GM12873 (cell line): ENCODE data around the gene HOXA2.

Experiments used
- TF ChIP-seq, protein P1 (sequence below): IDR thresholded peaks from 2 replicates; pipeline ENCODE4 v1.5.1; 2012; ENCODE audit warnings: low read depth, mild to moderate bottlenecking, moderate library complexity, low read length, control low read depth; ENCODE audit not compliant: insufficient read depth; ENCODE audit errors: missing control alignments

The HOXA2 gene

DNA sequence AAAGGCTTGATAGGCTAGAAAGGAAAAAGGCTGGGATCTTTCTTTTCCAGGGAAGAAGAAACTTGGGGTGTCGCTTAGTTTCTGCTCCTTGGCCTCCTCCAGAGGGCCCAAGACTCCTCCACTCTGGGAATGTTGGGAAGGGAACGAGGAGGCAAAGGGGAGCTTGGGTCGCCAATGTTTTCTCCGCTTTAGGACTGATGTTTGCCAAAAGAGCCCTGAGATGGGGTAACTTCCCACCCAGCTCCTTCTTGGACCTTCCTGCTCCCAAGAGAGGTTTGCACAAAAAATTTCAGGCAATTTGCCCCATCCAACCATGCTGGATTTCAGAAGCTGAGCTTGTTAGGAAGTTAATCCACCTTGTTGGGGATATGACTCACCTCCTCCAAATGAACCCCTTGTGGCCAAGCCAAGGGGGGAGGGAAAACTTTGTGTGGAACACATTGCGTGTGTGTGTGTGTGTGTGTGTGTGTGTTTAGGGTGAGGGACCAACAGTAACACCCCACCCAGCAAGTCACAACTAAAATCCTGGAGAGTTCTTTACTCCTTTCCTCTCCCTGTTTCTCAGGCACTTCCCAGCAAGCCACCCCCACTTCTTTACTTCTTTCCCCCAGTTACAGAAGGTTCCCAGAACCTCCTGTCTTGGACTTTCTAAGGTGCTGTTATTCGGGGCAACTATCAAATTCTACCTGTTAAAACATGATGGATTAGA lies 8.7 kb upstream of the HOXA2 start:
- TF ChIP-seq, protein P1, sequence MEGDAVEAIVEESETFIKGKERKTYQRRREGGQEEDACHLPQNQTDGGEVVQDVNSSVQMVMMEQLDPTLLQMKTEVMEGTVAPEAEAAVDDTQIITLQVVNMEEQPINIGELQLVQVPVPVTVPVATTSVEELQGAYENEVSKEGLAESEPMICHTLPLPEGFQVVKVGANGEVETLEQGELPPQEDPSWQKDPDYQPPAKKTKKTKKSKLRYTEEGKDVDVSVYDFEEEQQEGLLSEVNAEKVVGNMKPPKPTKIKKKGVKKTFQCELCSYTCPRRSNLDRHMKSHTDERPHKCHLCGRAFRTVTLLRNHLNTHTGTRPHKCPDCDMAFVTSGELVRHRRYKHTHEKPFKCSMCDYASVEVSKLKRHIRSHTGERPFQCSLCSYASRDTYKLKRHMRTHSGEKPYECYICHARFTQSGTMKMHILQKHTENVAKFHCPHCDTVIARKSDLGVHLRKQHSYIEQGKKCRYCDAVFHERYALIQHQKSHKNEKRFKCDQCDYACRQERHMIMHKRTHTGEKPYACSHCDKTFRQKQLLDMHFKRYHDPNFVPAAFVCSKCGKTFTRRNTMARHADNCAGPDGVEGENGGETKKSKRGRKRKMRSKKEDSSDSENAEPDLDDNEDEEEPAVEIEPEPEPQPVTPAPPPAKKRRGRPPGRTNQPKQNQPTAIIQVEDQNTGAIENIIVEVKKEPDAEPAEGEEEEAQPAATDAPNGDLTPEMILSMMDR: no peak

DNA sequence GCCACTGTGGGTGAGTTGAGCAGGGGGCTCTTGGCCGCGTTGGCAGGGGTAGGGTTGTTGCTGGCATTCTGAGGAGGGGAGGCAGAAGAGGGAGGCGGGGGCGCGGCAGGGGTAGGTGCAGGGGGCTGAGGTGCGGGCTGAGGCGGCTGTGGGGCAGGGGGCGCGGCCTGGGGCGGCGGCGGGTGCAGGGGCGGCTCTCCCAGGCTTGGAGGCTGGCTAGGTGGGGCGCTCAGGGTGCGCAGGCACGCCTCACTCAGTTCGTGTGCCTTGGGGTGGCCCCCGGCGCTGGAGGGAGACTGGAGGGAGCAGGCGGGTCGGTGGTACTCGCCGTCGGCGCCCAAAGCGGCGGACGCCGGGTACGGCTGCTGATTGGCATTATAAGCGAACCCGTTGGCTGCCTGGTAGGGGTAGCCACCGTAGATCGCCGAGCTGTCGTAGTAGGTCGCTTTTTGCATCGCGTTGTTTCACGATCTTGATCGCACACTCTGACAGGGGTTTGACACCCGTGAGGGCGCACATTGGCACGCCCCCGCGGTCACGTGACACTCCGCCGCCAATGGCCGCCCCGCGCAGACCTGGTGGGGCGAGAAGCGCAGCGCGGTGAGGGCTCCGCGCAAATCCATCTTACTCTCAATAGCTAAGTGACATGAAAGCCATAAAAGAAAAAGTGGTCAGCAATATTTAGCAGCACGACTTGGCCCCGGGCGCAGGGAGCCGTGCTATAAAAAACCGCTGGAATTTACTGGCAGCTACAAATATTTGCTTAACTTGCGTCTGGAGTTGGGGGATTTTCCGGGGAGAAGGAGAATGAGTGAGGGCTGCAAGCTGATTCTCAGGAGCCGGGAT lies 7.9 kb upstream of the HOXA2 start:
- TF ChIP-seq, protein P1: no peak

DNA sequence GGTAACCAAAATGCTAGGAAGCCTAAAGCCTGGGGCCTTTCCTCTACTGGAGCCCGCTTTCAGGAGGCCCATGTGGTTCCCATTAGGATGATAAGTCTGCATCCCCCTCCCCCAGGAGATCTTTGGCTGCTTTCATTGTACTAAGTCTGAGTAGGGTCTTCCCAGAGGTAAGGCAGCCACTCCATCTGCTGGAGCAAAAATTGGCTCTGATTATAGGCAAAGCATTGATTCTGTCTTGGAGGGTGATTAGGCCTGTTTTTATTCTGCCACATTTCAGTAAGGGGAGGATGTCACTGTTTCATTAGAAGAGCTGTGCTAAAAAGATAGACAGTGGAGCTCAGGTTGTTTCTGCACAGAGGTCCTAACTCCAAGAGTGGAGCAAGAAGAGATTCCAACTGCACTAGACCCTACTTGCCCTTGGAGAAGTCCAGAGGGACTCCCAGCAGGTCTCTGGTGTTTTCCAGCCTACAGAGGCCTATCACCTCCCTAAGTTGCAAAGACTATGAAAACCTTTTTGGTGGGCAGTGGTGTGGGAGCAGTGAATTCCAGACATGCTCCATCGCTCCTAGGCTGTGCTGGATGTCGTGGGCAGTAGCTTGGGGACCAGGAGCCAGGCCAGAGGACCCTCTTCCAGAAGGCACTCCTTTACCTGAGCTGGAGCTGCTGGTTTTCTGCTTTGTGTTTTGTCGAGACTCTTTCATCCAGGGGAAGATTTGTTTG lies 7.1 kb upstream of the HOXA2 start:
- TF ChIP-seq, protein P1: no peak

DNA sequence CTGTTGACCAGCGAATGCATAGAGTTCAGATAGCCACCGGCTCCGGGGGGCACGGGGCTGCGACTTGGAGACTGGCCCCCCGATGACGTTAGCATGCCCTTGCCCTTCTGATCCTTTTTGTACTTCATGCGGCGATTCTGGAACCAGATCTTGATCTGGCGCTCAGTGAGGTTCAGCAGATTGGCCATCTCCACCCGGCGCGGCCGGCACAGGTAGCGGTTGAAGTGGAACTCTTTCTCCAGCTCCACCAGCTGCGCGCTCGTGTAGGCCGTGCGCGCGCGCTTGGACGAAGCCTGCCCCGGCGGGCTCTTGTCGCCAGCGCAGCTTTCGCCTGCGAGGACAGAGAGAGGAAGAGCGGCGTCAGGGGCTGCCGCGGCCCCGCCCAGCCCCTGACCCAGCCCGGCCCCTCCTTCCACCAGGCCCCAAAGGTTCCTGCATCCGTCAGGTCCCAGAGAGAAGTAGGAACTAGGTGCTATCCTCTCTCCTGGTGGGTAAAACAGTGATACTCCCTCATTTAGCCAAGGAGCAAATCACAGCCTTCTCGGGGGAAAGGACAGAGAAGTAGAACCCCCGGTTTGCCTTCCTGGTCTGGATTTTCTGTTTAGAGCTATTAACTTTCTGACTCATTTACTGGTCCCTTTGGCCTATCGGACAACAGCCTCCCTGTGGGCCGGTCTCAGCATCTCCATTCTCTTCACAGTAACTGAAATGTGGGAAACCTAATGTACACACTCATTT lies 6.1 kb upstream of the HOXA2 start:
- TF ChIP-seq, protein P1: no peak

DNA sequence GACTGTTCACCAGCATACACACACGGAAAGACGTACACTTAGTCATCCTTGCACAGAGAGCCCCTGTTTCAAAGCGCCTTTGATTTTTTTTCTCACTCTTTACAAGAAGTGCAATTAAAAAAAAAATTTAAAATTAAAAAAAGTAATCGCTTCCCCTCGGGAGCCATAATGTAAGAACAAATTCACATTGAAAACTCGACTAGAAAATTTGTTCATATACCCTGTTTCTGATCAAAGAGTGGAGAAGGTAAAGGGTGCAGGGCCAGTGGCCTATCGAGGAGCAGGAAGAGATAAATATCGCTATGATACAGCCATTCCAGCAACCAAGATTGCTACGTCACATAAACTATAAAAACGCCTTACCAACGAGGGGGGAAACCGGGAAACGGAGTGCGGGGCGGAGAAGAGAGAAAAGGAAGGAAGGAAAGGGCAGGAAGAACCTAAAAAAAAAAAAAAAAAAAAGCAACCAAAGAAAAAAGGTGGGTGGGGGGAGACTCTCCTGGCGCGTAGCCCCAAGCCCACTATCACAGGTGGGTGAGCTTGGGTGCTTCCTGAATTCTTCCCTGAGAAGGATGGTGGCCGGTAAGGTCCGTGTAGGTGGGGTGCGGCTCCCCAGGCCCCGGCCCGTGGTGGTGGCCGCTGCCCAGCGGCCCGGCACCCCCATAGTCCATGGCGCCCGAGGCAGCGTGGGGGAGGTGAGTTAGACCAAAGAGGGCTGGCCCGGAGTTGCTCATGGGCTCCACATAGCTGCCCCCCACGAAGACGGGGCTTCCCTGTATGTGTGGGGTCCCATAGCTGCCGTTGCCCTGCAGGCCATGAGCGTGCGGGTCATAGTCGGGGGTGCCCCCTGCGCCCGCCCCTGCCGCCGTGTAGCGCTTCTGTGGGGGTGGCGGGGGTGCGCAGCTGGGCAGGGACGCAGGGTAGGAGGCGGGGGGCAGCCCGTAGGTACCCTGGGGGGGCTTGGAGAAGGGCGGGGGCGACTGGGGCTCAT lies 5.2 kb upstream of the HOXA2 start:
- TF ChIP-seq, protein P1: no peak

DNA sequence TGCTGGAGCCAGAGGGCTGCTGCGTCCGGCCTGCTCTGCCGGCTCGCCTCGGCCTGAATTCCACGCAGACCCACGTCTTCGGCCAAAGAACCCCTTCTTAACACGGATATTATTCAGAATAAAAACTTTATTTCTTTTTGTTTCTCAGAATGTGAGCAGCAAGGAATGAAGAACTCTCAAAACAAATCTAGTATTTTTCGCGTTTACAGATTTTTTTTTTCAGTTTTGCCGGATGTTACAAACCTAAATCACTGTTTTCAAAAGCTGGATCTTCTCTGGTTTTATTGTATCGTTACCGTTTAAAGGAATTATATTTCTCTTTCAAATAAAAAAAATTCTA lies 4.4 kb upstream of the HOXA2 start:
- TF ChIP-seq, protein P1: no peak
